Aorta (tissue), 5 donors: ENCODE measurements around the gene FHIP2A. TPM values are rescaled to one million over a fixed set of nuclear protein-coding genes. Genes with fewer than 3 reads are reported as not detected.
A peak's percentile ranks its signal among the peaks of the same experiment; 100 is the strongest.
"Not testable (repeated sequence)": the region's sequence is repeated elsewhere in the genome, so short reads cannot be mapped to it uniquely, and the experiment has no call there.

Source experiments
- ATAC-seq: fragments of 200-7000 bp; cut with Tn5 transposase; one replicate; pipeline ENCODE4 v1.9.1; 2022; ENCODE audit warnings: moderate library complexity; ENCODE audit not compliant: low FRiP score
- DNase-seq, 2 donors: peaks; one replicate each; pipeline ENCODE4 v3.0.0-alpha.2; 2020
- H3K27ac ChIP-seq, 2 donors: one replicate each; pipeline ENCODE4 v1.5.1; 2013; ENCODE audit warnings: low read length in 2 of 2, mild to moderate bottlenecking in 2 of 2, moderate library complexity in 2 of 2, control low read depth in 1 of 2, inconsistent platforms in 1 of 2, low read depth in 1 of 2
- H3K27me3 ChIP-seq, 2 donors: one replicate each; pipeline ENCODE4 v1.6.1; 2013; ENCODE audit warnings: control low read depth in 1 of 2, low read length in 1 of 2, mild to moderate bottlenecking in 1 of 2, moderate library complexity in 1 of 2; ENCODE audit not compliant: insufficient read depth in 2 of 2, control insufficient read depth in 1 of 2
- H3K36me3 ChIP-seq, 2 donors: one replicate each; pipeline ENCODE4 v1.6.1; 2013; ENCODE audit warnings: control low read depth in 1 of 2, low read length in 1 of 2, mild to moderate bottlenecking in 1 of 2; ENCODE audit not compliant: insufficient read depth in 2 of 2, control insufficient read depth in 1 of 2
- H3K4me1 ChIP-seq, 2 donors: one replicate each; pipeline ENCODE4 v1.6.1; 2013; ENCODE audit warnings: low read length in 2 of 2, control low read depth in 1 of 2, mild to moderate bottlenecking in 1 of 2, moderate library complexity in 1 of 2; ENCODE audit not compliant: insufficient read depth in 2 of 2, control insufficient read depth in 1 of 2
- H3K4me3 ChIP-seq, 2 donors: one replicate each; pipeline ENCODE4 v1.5.1; 2013; ENCODE audit warnings: low read length in 2 of 2, control low read depth in 1 of 2, mild to moderate bottlenecking in 1 of 2
- H3K9me3 ChIP-seq: one replicate; pipeline ENCODE4 v1.6.1; 2013; ENCODE audit warnings: mild to moderate bottlenecking, low read length; ENCODE audit not compliant: control insufficient read depth
- WGBS, 2 donors: extraction: QIAGEN DNeasy Blood & Tissue Kit; methylation state at CpG; one replicate each; pipeline ENCODE4 v1.1.7; 2013; 5-methylcytosine and 5-hydroxymethylcytosine counted together
- intact Hi-C, 2 donors: fragments of 100-400 bp; cut with DNase I; formaldehyde crosslinking; loops; one replicate each; pipeline versions ENCODE4 v1.14.2 to v1.15.0; 2022
- polyA plus RNA-seq, 2 donors: library from polyadenylated mRNA; stranded (reverse); fragments of 200-250 nt; gene quantifications; one replicate each; pipeline ENCODE4 v1.2.3, GENCODE V29; 2013
- total RNA-seq, 2 donors: library from RNA; stranded (reverse); fragmentation: NEBNext Ultra II Directional; extraction: Animal tissue kit (Norgen Biotek cat#: 25700); gene quantifications; one replicate each; pipeline ENCODE4 v1.2.1, GENCODE V29; 2021
- donor health status: healthy with polysubstance abuse.
- donor health status: Bipolar disorder and iron deficiency.
- donor health status: DM: no; HTN: no; CAD: no.
- donor health status: DM: no; HTN: no; CAD: no.
- donor health status: DM: yes; HTN: yes; CAD: no.

The FHIP2A gene
- total and polyA plus RNA-seq, 4 donors = 4.8 to 48.4 (median 24.1) TPM

DNA sequence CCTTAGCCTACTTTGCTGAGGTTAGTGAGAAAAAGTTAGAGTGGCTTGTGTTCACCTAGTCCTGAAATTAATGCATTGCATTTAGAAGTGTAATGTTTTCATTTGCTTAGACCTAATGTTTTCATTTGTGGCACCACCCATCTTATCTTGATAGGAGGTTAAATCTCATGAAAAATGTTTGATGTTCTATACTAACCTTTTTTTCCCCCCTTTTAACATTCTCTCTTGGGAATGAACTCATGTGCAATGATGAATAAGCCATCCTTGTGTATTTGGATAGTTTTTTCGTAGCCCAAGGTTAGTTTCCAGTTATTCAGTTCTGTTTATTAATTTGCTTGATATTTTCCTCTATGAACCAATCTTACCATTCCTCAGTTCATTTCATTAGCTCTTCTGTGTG, 2.8 kb downstream of the FHIP2A start:
- peak overlapping the region in 1 of 2 donors; percentile 62 for H3K4me3 ChIP-seq
- no peak for DNase-seq
- no peaks in the 10 kb centered on the region for H3K36me3 ChIP-seq
- ATAC-seq = no peak
- H3K27me3 ChIP-seq = no peaks in the 10 kb centered on the region
- WGBS, 2 donors = 26 to 34% methylated on average over 1 of the region's 1 CpG
- intact Hi-C loops = loop anchor here in 1 of 2 donors (5.0 kb wide), 1 partner anchor 113 kb away; the partner anchor contains the start of gene TRUB1
- H3K27ac ChIP-seq = no peak overlapping the region
- H3K9me3 ChIP-seq = no peaks in the 10 kb centered on the region
- peaks cover 3% of the 10 kb centered on the region in 2 donors for H3K4me1 ChIP-seq

DNA sequence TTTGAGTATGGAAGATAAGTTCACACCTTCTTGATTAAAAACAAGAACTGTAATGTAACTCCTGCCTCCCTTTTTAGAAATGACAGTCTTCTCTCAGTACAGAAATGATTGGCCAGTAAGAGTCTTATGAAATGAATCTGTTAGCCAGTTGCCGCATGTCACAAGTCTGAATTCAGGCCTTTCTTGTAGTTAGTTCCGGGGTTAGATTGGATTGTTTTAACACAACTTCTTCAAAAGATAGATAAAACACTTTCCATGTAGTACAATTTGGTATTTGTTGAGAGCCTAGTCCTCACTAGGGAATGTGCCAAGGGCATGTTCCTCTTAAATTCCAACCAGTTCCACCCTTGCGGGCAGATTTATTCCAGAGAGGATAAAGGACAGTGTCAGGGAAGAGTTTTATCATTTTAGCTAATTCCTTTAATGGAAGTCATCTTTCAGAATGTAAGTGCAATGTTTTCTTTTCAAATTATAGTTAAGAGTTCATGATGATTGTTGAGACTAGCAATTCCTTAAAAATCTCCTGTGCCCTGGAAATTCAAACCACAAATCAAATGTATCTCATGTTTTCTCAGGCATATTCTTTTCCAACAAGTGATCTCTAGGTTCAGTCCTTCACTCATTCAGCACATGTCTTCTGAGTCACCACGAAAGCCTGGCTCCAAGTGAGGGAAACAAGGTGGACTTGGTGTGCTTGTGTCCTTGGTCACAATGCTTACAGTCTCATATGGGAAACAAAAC, 4.1 kb downstream of the FHIP2A start:
- no peaks in the 10 kb centered on the region for H3K27me3 ChIP-seq
- H3K9me3 ChIP-seq = no peaks in the 10 kb centered on the region
- no peaks in the 10 kb centered on the region for H3K36me3 ChIP-seq
- DNase-seq (no peak), ATAC-seq (no peak)
- peaks cover 3 to 4% of the 10 kb centered on the region in 2 donors for H3K4me1 ChIP-seq
- intact Hi-C loops = no loop called here
- WGBS, 2 donors = 39 to 46% methylated on average over 4 of the region's 4 CpGs
- no peak overlapping the region for H3K4me3 ChIP-seq
- H3K27ac ChIP-seq = no peak overlapping the region

DNA sequence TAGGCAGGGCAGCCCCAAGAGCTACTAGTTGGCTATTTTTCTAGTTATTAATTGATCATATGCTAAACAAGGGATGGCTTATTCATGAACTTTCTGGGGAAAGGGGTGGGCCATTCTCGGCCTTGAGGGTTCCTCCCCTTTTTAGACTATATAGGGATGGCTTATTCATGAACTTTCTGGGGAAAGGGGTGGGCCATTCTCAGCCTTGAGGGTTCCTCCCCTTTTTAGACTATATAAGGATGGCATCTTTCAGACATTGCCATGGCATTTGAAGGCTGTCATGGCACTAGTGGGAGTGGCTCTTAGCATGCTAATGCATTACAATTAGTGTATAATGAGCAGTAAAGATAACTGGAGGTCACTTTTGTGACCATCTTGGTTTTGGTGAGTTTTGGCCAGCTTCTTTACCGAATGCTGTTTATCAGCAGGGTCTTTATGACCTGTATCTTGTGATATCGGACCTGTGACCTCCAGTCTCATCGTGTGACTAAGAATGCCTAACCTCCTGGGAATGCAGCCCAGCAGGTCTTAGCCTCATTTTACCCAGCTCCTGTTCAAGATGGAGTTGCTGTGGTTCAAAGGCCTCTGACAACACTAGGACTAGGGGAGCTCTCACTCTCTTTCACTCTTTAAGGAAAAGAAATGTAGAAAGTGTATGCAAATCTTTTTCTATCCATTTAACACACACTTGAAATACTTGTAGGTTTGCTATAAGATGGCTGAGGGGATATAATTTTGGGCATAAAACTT, 7.8 kb downstream of the FHIP2A start:
- Histone ChIP-seq H3K27ac (no peak overlapping the region), H3K27me3 (no peaks in the 10 kb centered on the region), H3K4me1 (peaks cover 3 to 8% of the 10 kb centered on the region in 2 donors), H3K36me3 (no peaks in the 10 kb centered on the region), H3K4me3 (no peak overlapping the region), H3K9me3 (no peaks in the 10 kb centered on the region)
- intact Hi-C loops = no loop called here
- ATAC-seq (no peak), DNase-seq (no peak)
- 81 to 88% methylated on average over 4 of the region's 4 CpGs for WGBS, 2 donors

DNA sequence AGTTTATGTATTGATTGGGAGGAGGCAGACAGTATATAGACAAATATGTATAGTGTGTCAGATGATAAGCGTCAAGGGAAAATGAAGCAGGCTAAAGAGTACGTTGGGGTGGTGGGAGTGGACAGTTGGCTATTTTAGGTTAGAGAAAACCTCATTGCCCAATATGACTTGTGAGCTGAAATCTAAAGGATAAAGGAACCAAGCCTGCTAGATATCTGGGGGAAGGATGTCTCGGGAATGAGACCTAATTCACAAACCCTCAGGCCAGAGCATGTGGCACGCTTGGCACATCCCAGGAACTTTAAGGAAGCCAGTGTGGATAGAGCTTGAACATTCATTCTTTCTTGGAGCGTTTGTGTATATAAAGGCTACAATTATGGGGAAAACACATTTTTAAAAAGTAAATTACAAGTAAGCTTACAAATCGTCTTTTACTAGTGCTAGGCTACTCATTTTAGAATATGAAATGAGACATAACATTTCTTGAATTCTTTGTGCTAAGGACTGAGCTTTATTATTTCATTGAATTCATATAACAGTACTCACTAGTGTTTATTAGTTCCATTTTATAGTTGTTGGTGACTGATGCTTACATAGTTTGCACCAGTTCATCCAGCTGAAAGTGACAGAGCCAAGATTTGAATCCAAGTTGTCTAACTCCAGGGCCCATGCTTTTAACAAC, 9.7 kb downstream of the FHIP2A start:
- Histone ChIP-seq H3K4me3 (no peak overlapping the region), H3K4me1 (peaks cover 3 to 8% of the 10 kb centered on the region in 2 donors), H3K27me3 (no peaks in the 10 kb centered on the region), H3K36me3 (peaks cover 0 to 3% of the 10 kb centered on the region in 2 donors), H3K9me3 (no peaks in the 10 kb centered on the region), H3K27ac (no peak overlapping the region)
- DNase-seq = no peak
- ATAC-seq = no peak
- 62 to 64% methylated on average over 6 of the region's 6 CpGs for WGBS, 2 donors
- intact Hi-C loops = no loop called here

DNA sequence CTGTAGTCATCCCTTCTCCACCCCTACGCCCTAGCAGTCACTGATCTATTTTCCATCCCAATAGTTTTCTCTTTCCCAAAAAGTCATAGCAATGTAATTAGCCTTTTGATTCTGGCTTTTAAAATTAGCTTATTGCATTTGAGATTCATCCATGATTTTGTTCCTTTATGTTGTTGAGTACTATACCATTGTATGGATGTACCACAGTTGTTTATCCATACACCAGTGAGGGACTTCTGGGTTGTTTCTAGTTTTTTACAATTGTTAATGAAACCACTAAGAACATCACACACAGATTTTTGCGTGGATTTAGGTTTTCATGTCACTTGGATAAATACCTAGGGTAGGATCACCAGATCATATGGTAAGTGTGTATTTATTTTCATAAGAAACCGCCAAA, 16.1 kb downstream of the FHIP2A start:
- no peak for ATAC-seq

DNA sequence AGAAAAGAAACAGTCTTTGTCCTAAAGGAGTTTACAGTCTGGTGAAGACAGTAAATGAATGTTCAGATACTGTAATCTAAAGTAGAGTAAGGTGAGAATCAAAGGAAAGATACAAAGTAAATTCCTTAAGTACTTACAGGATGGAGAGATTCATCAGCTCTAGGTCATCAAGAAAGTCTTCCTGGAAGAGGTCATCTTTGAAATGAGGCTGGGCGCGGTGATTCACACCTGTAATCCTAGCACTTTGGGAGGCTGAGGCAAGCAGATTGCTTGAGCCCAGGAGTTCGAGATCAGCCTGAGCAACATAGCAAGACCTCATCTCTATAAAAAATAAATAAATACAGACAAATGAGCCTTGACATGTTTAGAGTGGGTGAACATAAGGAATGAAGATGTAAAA, 18.3 kb downstream of the FHIP2A start:
- Histone ChIP-seq H3K36me3 (peaks cover 5 to 11% of the 10 kb centered on the region in 2 donors), H3K27me3 (no peaks in the 10 kb centered on the region), H3K4me1 (no peaks in the 10 kb centered on the region), H3K9me3 (no peaks in the 10 kb centered on the region), H3K27ac (no peak overlapping the region), H3K4me3 (no peak overlapping the region)
- 98% methylated on average over 3 of the region's 3 CpGs for WGBS, 2 donors
- ATAC-seq (no peak), DNase-seq (no peak)
- intact Hi-C loops = no loop called here

More for the DNA sequence above, 16.1 kb downstream of the FHIP2A start:
- Histone ChIP-seq H3K27ac (no peak overlapping the region), H3K4me3 (no peak overlapping the region), H3K9me3 (no peaks in the 10 kb centered on the region), H3K27me3 (no peaks in the 10 kb centered on the region), H3K36me3 (peaks cover 0 to 8% of the 10 kb centered on the region in 2 donors), H3K4me1 (no peaks in the 10 kb centered on the region)
- WGBS, 2 donors = 96 to 98% methylated on average over 3 of the region's 3 CpGs
- intact Hi-C loops = no loop called here
- DNase-seq = no peak

DNA sequence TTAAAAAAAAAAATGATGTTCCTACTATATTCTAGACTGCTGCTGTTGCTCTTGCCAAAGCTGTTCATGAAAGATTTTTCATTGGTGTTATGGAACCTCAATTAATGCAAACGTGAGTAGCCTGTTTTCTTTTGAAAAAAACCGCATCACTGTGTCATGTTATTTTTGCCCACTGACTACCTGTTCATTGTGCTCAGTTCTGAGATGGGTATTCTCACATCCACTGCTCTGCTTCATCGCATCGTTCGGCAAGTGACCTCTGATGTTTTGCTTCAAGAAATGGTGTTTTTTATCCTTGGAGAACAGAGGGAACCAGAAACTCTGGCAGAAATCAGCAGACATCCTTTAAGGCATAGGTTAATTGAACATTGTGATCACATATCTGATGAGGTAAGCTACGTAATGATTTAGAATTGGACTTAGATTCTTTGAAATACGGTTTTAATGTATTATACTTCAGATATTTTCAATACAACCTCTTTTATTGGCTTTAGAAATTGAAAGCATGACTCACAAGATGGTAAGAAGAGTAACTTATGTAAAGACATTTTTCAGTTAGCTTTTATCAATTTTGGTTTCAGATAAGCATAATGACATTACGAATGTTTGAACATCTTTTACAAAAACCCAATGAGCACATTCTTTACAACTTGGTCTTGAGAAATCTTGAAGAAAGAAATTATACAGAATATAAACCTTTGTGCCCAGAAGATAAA, 24.6 kb downstream of the FHIP2A start:
- no peak for DNase-seq
- Histone ChIP-seq H3K36me3 (peaks cover 6 to 10% of the 10 kb centered on the region in 2 donors), H3K27me3 (no peaks in the 10 kb centered on the region), H3K27ac (no peak overlapping the region), H3K4me1 (no peaks in the 10 kb centered on the region), H3K4me3 (no peak overlapping the region), H3K9me3 (no peaks in the 10 kb centered on the region)
- ATAC-seq = no peak
- intact Hi-C loops = no loop called here
- 86 to 90% methylated on average over 8 of the region's 8 CpGs for WGBS, 2 donors

DNA sequence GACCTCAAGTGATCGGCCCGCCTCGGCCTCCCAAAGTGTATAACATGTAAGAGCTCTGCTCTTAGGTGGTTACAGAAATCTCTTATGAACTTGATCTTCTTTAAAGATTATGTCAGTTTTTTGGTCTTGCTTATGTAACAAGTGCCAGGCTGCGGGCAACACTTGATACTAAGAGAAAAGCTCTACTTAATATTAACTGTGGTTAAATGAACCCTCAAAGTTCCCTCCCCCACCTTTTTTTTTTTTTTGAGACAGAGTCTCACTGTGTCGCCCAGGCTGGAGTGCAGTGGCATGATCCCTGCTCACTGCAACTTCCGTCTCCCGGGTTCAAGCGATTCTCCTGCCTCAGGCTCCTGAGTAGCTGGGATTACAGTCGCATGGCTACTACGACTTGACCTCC, 25.9 kb downstream of the FHIP2A start:
- intact Hi-C loops, H3K27me3 ChIP-seq, H3K4me1 ChIP-seq, DNase-seq, H3K4me3 ChIP-seq, H3K9me3 ChIP-seq, H3K27ac ChIP-seq, ATAC-seq: not testable (repeated sequence)
- 90 to 95% methylated on average over 10 of the region's 10 CpGs for WGBS, 2 donors
- H3K36me3 ChIP-seq = peaks cover 6 to 10% of the 10 kb centered on the region in 2 donors
